Measurements from ENCODE around the gene PNMA8C.

Gene PNMA8C

GRCh38 chr19:46428239-46429135 is at the start of gene PNMA8C:
Gene PNMA8C, minus strand, starts transcription at chr19:46428936. Its CDS starts 577 bp downstream, at chr19:46428359.
- DNase-seq, result peak; percentile 76

DNA sequence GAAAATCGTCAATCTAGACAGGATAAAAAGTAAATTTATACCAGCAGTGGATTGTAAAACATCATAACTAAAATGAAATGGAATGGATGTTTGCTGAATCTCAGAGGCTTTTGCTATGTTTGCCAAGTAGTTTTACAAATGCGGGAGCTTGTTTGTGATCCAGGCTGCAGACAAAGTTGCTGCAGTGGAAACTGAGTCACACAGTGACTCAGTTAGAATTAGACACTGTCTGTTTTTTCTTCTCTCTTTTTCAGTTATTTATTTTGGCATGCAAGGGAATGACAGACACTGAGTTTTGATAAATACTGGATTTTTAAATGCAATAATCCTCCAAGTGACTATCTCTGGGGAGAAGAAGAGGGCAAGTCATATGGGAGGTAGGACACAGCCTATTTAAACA is 47.2 kb upstream of the PNMA8C start:
- DNase-seq, result no peak

- DNase-seq, result no peak
Measured at GRCh38 chr19:46474211-46474610, 45.5 kb upstream of the PNMA8C start.

DNA sequence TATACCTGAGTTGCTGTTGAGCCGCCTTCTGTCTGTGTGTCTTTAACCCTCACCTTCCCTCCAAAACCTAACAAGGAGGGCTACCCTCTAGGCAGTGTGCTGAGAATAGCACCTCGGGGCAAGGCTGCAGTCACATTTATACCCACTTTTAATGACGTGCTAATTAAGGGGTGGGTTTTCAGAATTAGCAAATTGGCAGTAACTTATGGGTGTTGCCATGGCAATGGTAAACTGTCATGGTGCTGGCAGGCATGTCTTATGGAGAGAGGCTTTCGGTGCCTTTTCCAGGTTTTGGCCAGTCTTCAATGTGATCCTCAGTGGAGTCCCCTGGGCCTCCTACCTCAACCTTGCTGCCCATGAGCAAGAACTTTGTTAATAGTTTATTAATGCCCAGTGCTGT is 43.9 kb upstream of the PNMA8C start:
- no peak for DNase-seq

DNA sequence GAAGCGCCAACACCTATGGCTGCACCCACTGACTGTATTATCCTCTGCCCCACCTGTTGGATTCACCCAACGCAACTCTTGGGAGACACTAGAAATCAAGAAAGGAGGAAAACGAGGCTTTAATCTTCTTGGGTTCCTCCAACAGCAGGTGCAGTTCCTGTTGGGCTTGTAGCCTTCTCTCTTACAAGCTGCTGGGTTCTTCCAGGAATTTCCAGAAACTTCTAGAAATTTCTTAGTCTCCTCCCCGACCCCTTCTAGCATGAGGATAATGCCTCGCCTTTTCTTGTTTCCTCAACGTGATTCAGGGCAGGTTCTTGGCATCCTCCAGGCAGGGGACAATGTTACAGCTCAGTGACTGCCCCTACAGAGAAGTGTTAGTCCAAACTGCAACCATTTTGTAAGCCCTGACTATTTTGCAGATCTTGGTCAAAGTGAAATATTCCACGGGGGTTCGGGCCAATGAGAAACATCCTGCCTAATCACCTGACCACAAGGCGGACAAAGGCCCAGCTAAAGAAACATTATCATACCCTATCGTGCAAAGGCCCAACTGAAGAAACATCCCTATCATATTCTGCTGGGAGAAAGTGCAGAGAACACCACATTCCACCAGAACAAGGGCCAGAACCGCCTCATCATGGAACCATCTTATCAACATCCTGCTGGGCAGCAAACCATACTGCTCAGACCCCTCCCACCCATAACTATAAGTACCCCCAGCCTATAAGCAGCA is 43.2 kb upstream of the PNMA8C start:
- DNase-seq, result no peak

- DNase-seq, result no peak
Measured at GRCh38 chr19:46471116-46471733, 42.5 kb upstream of the PNMA8C start, which contains the start of gene PNMA8A. Gene PNMA8A, minus strand, starts transcription at chr19:46471563. Its CDS starts 528 bp downstream, at chr19:46471035.

DNA sequence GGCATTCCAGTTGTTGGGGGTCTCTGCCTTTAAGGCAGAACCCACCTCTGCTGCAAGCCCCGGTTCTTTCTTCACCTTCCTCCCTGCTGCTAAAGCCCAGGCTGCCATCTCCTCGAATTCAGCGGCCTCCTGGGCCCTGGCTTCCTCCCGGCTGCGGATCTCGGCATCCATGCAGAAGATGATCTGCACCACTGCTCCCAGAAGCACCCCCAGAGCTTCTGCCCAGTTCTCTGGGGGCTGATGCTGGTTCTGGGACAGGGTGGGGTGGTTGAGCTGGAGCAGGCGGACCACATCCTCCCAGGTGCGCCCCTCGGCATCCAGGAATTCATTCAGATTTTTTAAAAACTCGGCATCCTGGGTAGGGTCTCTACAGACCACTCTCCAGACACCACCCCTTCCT is 41.6 kb upstream of the PNMA8C start:
- DNase-seq, result no peak

DNA sequence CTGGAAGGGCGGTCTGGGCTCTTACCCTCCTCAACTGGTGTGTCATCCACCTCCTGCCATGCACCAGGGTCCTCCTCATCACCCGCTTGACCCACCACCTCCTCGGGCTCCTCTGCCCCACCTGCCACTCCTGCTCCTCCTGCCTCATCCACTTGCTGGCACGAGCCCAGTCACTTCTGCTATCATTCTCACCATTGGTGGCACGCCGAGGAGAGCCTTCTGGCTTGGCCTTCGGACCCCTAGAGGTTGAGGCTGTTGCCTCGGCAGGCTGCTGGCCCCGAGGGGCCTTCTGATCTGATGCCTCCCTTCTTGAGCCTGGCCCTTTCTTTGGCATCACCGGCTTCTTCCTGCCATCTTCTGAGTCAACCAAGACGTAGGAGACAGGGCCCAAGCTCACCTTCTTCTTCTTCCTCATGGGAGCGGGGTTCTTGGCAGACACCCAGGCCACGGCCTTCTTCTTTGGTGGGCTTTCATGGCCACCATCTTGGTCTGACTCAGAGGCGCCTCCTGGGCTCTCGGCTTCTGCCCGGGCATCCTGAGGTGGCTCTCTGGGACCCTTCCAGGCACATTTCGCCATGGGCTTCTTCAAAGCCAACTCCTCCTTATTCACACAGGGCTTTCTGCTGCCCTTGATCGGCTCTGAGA is 40.9 kb upstream of the PNMA8C start:
- no peak for DNase-seq

- no peak for DNase-seq
Measured at GRCh38 chr19:46466536-46467196, 37.9 kb upstream of the PNMA8C start.

DNA sequence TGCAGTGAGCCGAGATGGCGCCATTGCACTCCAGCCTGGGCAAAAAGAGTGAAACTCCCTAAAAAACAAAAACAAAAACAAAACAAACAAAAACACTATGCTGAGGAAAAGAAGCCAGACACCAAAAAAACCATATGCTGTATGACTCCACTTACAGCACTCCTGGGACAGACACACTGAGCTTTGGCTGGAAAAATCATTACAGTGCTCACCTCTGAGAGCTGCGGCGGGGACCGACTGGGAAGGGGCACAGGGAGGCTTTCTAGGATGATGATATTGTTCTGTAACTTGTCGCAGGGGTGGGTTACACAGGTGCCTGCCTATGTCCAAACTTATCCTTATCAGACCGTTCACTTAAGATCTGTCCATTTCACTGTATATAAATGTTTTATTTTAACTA is 34.8 kb upstream of the PNMA8C start:
- no peak for DNase-seq

GRCh38 chr19:46461537-46461936 is 32.8 kb upstream of the PNMA8C start:
- DNase-seq, result no peak

DNA sequence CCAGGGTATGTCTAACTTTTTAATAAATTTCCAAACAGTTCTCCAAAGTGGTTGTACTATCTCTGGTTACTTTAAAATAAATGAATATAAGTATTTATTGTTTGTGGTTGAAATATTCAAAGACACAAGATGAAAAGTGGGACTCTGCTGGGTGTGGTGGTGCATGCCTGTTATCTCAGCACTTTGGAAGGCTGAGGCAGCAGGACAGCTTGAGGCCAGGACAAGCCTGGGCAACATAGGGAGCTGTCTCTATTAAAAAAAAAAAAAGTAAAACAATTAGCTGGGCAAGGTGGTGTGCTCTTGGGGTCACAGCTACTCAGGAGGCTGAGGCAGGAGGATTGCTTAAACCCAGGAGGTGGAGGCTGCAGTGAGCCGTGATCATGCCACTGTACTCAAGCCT is 32.2 kb upstream of the PNMA8C start:
- no peak for DNase-seq

DNA sequence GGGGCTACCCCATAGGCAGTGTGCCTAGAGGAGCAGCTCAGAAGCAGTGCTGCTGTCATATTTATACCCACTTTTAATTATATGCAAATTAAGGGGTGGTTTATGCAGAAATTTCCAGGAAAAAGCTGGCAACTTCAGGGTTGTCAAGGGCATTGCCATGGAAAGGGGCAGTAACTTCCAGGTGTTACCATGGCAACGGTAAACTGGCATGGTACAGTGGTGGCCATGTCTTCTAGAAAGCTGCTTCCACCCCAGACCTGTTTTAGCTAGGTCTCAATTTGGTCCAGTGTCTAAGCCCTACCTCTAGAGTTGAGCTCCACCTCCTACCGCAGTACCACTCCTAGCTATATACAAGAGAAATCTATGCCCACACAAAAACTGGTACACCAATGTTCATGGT is 31.3 kb upstream of the PNMA8C start:
- DNase-seq, result no peak

- no peak for DNase-seq
Measured at GRCh38 chr19:46456930-46457329, 28.2 kb upstream of the PNMA8C start.

- DNase-seq, result no peak
Measured at GRCh38 chr19:46454244-46454643, 25.5 kb upstream of the PNMA8C start.

DNA sequence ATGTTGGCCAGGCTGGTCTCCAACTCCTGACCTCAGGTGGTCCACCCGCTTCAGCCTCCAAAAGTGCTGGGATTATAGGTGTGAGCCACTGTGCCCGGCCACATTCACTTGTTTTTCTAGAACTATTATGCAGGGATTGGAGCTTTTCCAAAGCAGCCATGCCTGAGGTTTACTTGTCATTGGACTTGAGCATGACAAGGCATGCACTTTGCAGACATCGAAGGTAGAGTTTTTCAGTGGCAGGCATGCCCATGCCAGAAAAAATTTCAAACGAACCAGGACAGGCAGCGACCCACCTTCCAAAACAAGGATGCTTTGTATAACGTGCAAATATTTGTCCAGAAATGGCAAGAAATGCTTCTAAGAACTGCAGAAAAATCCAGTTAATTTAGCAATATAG is 24.9 kb upstream of the PNMA8C start:
- no peak for DNase-seq

DNA sequence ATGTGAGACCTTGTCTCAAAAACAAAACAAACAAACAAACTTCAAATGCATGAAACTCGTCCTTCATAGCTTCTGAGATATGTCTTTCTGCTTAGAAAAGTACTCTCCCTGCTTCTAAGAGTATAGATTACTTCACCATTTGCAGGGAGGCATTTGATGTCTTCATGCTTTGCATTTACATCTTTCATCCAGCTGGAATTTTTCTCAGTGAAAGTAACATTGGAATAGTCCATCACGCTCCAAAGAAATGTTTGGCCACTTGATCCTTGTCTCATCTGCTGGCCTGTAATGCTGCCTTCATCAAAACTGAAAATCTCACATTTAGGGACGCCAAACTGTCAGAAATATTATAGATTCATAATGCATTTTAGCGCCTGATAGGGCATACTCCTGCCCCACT is 23.4 kb upstream of the PNMA8C start:
- DNase-seq, result no peak

- DNase-seq, result no peak
Measured at GRCh38 chr19:46451352-46451751, 22.6 kb upstream of the PNMA8C start.

- DNase-seq, result no peak
Measured at GRCh38 chr19:46450737-46451136, 22.0 kb upstream of the PNMA8C start.

DNA sequence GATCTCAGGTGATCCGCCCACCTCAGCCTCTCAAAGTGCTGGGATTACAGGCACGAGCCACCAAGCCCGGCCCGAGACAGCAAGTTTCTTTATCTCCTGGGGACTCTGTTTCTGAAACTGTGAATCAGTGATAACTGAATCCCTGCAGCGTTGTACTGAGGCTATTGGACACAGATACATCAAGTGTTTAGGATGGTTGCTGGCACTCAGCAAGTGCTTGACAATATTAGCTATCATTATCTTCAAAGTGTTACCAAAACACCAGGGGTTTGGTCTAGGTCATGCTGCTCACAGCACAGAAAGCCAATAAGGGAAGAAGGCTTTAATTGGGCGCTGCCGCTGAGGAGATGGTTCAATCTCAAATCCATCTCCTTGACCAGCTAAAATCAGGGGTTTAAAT is 20.5 kb upstream of the PNMA8C start:
- no peak for DNase-seq

DNA sequence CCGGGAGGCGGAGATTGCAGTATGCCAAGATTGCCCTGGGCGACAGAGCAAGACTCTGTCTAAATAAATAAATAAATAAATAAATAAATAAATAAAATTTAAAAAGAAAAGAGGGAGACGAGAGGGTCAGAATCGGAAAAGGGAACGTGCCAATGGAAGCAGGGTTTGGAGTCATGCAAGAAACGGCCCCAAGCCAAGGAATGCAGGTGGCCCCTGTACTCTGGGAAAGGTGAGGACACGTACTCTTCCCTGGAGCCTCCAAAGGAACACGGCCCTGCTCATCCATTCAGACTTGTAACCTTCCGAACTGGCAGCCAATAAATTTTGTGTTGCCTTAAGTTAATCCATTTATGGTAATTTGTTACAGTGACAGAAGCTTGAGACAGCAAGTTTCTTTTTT is 19.9 kb upstream of the PNMA8C start:
- DNase-seq, result no peak

DNA sequence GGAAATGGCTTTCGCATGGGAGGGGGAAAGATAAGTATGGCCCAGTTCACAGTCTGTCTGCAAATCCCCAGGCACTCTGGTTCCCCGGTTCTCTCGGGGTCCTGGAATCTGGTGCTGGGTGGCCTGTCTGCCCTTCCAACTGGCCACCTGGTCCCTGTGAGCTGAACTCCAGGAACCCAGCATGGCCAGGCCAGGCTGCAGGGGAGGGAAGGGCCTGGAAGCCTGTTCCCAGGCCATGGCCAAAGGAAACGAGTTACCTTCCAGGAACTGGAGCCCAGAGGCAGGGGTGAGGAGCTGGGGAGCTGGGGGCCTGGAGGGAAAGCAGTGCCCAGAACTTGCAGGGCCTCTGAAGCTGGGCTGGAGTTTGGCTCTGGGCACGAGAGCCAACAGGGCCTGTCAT is 19.1 kb upstream of the PNMA8C start:
- DNase-seq, result no peak

DNA sequence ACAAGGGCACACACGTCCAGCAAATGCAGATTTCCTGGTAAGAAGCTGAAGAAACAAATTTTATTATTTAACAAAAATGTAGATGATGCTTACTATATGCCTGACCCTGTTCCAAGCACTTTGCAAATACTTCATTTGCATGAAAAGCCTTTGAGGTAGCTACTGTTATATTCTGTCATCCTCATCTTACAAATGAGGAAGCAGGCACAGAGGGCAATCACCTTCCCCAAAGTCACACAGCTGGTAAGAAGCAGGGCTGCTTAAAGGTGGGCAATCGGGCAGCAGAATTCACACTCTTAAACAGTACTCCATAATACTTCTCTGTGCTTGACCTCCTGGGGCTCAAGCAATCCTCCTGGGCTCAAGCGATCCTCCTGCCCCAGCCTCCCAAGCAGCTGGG is 18.3 kb upstream of the PNMA8C start:
- DNase-seq, result no peak

All from activated CD8-positive, alpha-beta memory T cell treated with anti-CD3 and anti-CD28 coated beads, Interleukin-2, amount 50 U/mL, for 48 hours (primary cell).